22Rv1 (cell line): Measurements from ENCODE around the gene ERAS.

Experiments used
- ZFX ChIP-seq: fragments of 450-650 bp; IDR thresholded peaks from 2 replicates; pipeline ENCODE4 v1.6.1; 2017; ENCODE audit warnings: antibody characterized with exemption, borderline replicate concordance
- TF ChIP-seq, protein P1 (sequence below): fragments of 450-650 bp; IDR thresholded peaks from 2 replicates; pipeline ENCODE4 v1.5.1; 2017; ENCODE audit warnings: mild to moderate bottlenecking

- TF ChIP-seq, protein P1, sequence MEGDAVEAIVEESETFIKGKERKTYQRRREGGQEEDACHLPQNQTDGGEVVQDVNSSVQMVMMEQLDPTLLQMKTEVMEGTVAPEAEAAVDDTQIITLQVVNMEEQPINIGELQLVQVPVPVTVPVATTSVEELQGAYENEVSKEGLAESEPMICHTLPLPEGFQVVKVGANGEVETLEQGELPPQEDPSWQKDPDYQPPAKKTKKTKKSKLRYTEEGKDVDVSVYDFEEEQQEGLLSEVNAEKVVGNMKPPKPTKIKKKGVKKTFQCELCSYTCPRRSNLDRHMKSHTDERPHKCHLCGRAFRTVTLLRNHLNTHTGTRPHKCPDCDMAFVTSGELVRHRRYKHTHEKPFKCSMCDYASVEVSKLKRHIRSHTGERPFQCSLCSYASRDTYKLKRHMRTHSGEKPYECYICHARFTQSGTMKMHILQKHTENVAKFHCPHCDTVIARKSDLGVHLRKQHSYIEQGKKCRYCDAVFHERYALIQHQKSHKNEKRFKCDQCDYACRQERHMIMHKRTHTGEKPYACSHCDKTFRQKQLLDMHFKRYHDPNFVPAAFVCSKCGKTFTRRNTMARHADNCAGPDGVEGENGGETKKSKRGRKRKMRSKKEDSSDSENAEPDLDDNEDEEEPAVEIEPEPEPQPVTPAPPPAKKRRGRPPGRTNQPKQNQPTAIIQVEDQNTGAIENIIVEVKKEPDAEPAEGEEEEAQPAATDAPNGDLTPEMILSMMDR: no peak
- TF ChIP-seq ZFX: no peak
Observed at GRCh38 chrX:48835524-48836329, 9.4 kb downstream of the ERAS start, which contains the start of gene PCSK1N.
